ENCODE measurements around the gene COL18A1.

DNA sequence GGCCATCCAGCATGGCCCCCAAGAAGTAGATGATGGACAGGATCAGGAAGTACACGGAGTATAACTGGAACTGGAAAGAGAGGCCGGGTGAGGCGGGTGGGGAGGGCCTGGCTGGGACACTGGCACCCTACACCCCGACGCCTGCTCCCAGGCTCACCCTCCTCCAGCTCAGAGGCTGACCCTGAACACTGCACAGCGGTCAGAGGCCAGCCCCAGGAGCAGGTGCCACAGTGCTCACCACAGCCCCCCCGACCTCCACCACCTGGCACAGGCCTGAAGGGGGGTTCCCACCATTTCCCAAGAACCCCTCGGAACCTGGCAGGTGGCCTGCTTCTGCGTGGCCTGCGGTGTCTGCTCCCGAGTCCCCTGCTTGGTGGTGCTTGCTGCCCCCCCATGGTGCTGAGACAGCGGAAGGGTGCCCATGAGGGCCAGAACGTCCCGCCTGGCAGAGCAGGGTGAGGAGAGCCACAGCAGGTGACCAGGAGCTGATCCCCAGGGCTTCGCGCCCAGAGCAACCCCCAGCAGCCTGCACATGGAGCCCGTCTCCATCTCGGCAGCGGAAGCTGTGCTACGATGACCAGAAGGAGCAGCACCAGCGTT lies 111.2 kb downstream of the COL18A1 start:
- TF ChIP-seq, protein P1, sequence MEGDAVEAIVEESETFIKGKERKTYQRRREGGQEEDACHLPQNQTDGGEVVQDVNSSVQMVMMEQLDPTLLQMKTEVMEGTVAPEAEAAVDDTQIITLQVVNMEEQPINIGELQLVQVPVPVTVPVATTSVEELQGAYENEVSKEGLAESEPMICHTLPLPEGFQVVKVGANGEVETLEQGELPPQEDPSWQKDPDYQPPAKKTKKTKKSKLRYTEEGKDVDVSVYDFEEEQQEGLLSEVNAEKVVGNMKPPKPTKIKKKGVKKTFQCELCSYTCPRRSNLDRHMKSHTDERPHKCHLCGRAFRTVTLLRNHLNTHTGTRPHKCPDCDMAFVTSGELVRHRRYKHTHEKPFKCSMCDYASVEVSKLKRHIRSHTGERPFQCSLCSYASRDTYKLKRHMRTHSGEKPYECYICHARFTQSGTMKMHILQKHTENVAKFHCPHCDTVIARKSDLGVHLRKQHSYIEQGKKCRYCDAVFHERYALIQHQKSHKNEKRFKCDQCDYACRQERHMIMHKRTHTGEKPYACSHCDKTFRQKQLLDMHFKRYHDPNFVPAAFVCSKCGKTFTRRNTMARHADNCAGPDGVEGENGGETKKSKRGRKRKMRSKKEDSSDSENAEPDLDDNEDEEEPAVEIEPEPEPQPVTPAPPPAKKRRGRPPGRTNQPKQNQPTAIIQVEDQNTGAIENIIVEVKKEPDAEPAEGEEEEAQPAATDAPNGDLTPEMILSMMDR (IDR thresholded peaks at IDR 0.05): no peak
- no peak for TF ChIP-seq EZH2 (IDR thresholded peaks at IDR 0.05; ENCODE audit: borderline replicate concordance, insufficient read depth, low read depth, low read length, poor library complexity, severe bottlenecking)
